Kidney (tissue), 14 donors: ENCODE results near the gene KPNA2. TPM values are rescaled to one million over a fixed set of nuclear protein-coding genes. Genes with fewer than 3 reads are reported as not detected.
"Not testable (repeated sequence)": the region's sequence is repeated elsewhere in the genome, so short reads cannot be mapped to it uniquely, and the experiment has no call there.

Source experiments
- DNase-seq, 5 donors: peaks; one replicate each; pipeline ENCODE4 v3.0.0-alpha.2; 2013 to 2020
- FAIRE-seq: peaks from 2 replicates; lab custom pipeline; 2012; peaks lifted over from hg19 to GRCh38; lab: Jason Lieb, UNC
- H3K27ac ChIP-seq, 2 donors: one replicate each; pipeline ENCODE4 v1.7.0; 2013; ENCODE audit warnings: low read depth in 2 of 2, low read length in 2 of 2, inconsistent platforms in 1 of 2
- H3K27me3 ChIP-seq: one replicate; pipeline ENCODE4 v1.7.1; 2013; ENCODE audit warnings: low read length, inconsistent platforms; ENCODE audit not compliant: control insufficient read depth, insufficient read depth
- H3K36me3 ChIP-seq, 3 donors: one replicate each; pipeline versions ENCODE4 v1.7.0 to v1.7.1; 2013; ENCODE audit warnings: low read length in 3 of 3, control low read depth in 1 of 3, inconsistent platforms in 1 of 3; ENCODE audit not compliant: insufficient read depth in 3 of 3, control insufficient read depth in 2 of 3
- H3K4me1 ChIP-seq, 3 donors: one replicate each; pipeline versions ENCODE4 v1.7.0 to v1.7.1; 2013; ENCODE audit warnings: low read length in 3 of 3, inconsistent platforms in 1 of 3, low read depth in 1 of 3; ENCODE audit not compliant: control insufficient read depth in 2 of 3, insufficient read depth in 2 of 3
- H3K4me3 ChIP-seq, 3 donors: one replicate each; pipeline versions ENCODE4 v1.7.0 to v1.8.1; 2013; ENCODE audit warnings: low read length in 3 of 3, control low read depth in 1 of 3, inconsistent platforms in 1 of 3
- H3K9ac ChIP-seq, 3 donors: one replicate each; pipeline versions ENCODE4 v1.7.0 to v1.7.1; 2013; ENCODE audit warnings: low read length in 3 of 3, control low read depth in 1 of 3, inconsistent platforms in 1 of 3
- H3K9me3 ChIP-seq, 3 donors: one replicate each; pipeline versions ENCODE4 v1.7.0 to v1.7.1; 2013; ENCODE audit warnings: low read length in 3 of 3, control low read depth in 1 of 3, inconsistent platforms in 1 of 3; ENCODE audit not compliant: control insufficient read depth in 2 of 3, insufficient read depth in 1 of 3
- intact Hi-C: fragments of 100-400 bp; cut with DNase I; formaldehyde crosslinking; loops from one replicate; pipeline ENCODE4 v1.11.1; 2022
- polyA plus RNA-seq: library from polyadenylated mRNA; stranded (reverse); fragments of 350-450 nt; fragmentation: Illumina TruSeq; extraction: RNeasy Lipid Tissue Mini Kit (QIAGEN cat#74804); gene quantifications from one replicate; pipeline ENCODE4 v1.2.3, GENCODE V29; 2014; ENCODE audit warnings: low read depth, low replicate concordance; ENCODE audit not compliant: insufficient read depth
- total RNA-seq: library from RNA; stranded (reverse); fragmentation: NEBNext Ultra II Directional; extraction: Animal tissue kit (Norgen Biotek cat#: 25700); gene quantifications from one replicate; pipeline ENCODE4 v1.2.1, GENCODE V29; 2021
- TF ChIP-seq, protein P1 (sequence below): IDR thresholded peaks from 3 replicates; pipeline ENCODE4 v1.5.1; 2012; ENCODE audit warnings: mild to moderate bottlenecking, moderate library complexity, borderline replicate concordance; ENCODE audit not compliant: insufficient read depth; ENCODE audit errors: extremely low read depth
- donor health status: control.
- donor health status: control.
- donor health status: control.
- donor health status: control.
- donor health status: control.
- donor health status: DM: yes; HTN: yes; CAD: no.
- donor health status: Normal renal cell carcinoma (clear cell type).

The KPNA2 gene
- total and polyA plus RNA-seq, 2 donors from 2014 or later: 23.3 to 27.4 TPM

DNA sequence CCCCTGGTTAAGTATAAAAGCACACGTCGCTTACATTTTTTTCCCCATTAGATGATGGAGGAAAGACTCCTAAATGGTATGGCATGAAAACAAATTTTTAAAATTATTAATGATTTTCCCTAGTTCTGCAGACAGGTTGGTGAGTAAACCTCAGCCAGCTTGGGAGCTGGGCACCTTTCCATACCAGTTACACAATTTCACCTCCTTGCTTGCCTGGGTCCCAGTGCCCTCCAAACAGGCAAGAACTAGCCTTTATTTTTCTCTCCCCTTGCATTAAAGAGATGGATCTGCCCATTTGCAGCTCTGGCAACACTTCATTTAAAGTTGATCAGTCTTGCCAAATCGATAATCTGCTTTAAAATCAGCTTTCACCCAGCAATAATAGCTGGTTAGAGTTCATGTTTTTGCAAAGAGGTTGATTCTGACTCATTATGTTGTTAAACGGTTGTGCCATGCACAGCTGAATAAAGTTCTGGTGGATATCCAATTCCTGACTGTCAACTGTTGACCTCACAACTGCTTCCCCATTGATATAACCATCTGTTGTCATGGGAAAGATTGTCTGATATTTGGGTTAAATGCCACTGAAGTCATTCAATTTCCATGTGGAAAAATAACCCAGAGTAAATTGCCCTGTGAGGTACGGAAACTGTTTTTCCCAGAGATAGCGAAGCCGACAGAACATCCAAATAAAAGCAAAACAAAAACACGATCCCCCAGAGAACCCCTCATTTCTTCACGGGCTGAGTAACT, 40.5 kb upstream of the KPNA2 start:
- DNase-seq (peak in 1 of 5 donors; percentile 17), FAIRE-seq (no peak)
- no peak overlapping the region for H3K9ac ChIP-seq
- peak overlapping the region in 1 of 2 donors; percentile 57 for H3K27ac ChIP-seq
- peaks cover 0 to 6% (median 5%) of the 10 kb centered on the region in 3 donors for H3K4me1 ChIP-seq
- H3K36me3 ChIP-seq: no peaks in the 10 kb centered on the region
- H3K9me3 ChIP-seq: no peaks in the 10 kb centered on the region
- H3K27me3 ChIP-seq: no peaks in the 10 kb centered on the region
- H3K4me3 ChIP-seq: peak overlapping the region in 2 of 3 donors; percentile 67 to 78
- TF ChIP-seq, protein P1, sequence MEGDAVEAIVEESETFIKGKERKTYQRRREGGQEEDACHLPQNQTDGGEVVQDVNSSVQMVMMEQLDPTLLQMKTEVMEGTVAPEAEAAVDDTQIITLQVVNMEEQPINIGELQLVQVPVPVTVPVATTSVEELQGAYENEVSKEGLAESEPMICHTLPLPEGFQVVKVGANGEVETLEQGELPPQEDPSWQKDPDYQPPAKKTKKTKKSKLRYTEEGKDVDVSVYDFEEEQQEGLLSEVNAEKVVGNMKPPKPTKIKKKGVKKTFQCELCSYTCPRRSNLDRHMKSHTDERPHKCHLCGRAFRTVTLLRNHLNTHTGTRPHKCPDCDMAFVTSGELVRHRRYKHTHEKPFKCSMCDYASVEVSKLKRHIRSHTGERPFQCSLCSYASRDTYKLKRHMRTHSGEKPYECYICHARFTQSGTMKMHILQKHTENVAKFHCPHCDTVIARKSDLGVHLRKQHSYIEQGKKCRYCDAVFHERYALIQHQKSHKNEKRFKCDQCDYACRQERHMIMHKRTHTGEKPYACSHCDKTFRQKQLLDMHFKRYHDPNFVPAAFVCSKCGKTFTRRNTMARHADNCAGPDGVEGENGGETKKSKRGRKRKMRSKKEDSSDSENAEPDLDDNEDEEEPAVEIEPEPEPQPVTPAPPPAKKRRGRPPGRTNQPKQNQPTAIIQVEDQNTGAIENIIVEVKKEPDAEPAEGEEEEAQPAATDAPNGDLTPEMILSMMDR: no peak
- intact Hi-C loops: no loop called here

DNA sequence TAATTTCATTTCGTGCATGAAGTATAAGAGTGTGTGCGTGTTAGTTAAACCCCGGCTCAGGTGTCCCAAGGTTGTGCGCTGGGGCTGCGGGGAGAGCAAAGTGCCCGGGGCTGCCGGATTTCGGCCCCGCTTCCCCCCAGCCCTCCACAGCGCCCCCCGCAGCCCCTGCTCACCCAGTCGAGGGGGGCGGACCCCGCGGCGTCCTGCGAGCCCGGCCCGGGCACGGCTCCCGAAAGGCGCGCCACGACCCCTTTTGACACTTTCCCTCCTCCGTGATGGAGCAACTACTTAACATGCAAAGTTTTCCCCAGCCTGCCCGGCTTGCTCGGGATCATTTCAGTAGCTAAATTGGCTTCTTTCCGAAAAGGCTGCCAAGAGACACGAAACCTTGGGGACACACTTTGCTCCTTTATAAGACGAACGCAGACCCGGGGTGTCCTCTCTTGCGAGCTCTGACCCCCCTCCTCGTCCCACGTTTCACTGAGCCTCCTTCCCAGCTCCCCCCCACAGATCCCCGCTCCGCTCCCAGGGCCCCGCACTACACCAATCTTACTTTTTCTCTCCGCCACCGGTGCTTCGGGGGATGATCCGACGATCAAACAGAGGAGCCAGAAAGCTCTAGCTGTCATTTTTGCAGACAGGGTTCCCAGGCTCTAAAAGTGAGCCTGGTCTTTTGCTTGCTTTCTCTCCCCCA, 39.8 kb upstream of the KPNA2 start:
- TF ChIP-seq, protein P1: no peak
- no peaks in the 10 kb centered on the region for H3K9me3 ChIP-seq
- DNase-seq: peak in 4 of 5 donors; percentile 51 to 78 (median 57)
- H3K9ac ChIP-seq: peak overlapping the region in 2 of 3 donors; percentile 3 to 65
- peaks cover 0 to 6% (median 5%) of the 10 kb centered on the region in 3 donors for H3K4me1 ChIP-seq
- intact Hi-C loops: no loop called here
- peak overlapping the region; percentile 35 to 78 (median 74) for H3K4me3 ChIP-seq
- no peak for FAIRE-seq
- H3K27ac ChIP-seq: no peak overlapping the region
- no peaks in the 10 kb centered on the region for H3K27me3 ChIP-seq
- H3K36me3 ChIP-seq: no peaks in the 10 kb centered on the region

DNA sequence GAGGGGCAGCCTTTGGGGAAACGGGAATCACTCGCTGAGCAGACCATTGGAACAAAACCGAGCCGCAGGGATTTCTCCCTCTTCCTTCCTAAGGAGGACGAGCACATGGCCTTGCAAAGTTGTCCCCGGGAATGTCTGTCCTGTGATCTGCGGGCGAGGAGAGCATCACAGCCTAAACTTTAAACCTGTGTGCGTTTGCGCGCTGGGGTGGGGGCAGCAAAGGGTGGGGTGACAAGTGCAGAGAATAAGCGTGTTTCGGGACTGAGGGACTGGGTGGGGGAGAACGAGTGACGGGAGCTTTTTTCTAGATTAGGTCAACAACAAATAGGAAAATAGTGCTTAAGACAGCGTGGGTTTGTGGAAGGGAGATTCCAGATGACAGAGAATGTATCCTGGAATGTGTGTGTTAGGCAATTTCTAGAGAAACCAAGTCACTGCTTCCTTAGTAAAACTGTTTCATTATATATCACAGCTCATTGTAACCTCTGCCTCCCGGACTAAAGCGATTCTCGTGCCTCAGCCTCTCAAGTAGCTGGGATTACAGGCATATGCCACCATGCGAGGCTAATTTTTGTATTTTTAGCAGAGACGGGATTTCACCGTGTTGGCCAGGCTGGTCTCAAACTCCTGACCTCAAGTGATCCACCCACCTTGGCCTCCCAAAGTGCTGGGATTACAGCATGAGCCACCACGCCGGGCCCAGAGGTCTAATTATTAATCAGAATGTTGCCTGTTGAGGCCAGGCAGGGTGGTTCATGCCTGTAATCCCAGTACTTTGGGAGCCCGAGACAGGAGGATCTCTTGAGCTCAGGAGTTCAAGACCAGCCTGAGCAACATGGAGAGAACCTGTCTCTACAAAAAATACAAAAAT, 39.0 kb upstream of the KPNA2 start, which contains the start of gene C17orf58:
Gene C17orf58 (minus strand): TSS at position 169 of the 871 bp plus-strand sequence. CDS start 271 bp downstream, outside the sequence.
- H3K9ac ChIP-seq: peak within 1 kb of the TSS in 2 of 3 donors; percentile 3 to 65
- peak within 1 kb of the TSS; percentile 35 to 78 (median 74) for H3K4me3 ChIP-seq
- H3K36me3 ChIP-seq, H3K9me3 ChIP-seq, H3K27ac ChIP-seq, H3K27me3 ChIP-seq, H3K4me1 ChIP-seq, intact Hi-C loops, FAIRE-seq: not testable (repeated sequence)
- peak in 3 of 5 donors; percentile 36 to 57 (median 39) for DNase-seq
